HG03175 (cell line): ENCODE measurements around the gene HOXA10.

Experiments used
- ATAC-seq: cut with Tn5 transposase; IDR thresholded peaks from one replicate; pipeline ENCODE4 v1.9.1; 2021; ENCODE audit warnings: mild to moderate bottlenecking, moderate library complexity; ENCODE audit not compliant: unreplicated experiment

The HOXA10 gene

GRCh38 chr7:27203964-27204594, 30.0 kb upstream of the HOXA10 start:
- ATAC-seq, result no peak

GRCh38 chr7:27203365-27203953, 29.3 kb upstream of the HOXA10 start:
- ATAC-seq, result no peak

DNA sequence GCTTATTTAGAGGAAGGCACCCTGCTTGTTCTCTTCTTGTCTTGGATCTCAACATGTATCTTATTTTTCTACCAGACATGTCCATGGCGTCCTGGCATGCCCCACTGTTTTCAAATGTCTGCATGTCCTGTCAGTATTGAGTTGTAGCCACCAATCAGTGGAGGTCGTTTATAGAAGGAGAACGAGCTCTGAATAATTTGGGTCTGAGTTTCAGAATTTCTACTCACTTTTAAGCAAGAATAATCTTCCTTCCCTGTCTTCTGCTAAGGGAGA, 28.7 kb upstream of the HOXA10 start:
- no peak for ATAC-seq

- no peak for ATAC-seq
Observed at GRCh38 chr7:27202018-27202861, 28.1 kb upstream of the HOXA10 start.

DNA sequence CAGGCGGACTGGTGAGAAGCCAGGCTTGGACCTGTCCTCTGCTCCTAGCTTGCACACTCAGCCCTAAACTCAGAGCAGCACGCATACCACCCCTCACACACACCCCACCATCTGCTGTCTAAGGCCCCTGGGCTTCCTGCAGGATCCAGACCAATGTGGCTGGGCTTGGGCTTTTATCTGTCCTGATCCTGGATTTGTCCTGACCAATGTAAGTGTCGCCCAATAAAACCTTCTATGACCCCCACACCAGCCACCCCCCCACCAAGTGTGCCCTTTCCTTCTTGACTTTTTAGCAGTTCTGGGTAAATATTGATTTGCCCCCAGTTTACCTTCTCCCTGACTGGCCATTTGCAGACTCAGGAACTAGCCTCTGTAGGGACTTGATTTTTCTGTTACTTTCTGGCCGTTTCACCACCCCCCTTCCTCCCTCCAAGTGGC, 27.5 kb upstream of the HOXA10 start:
- no peak for ATAC-seq

DNA sequence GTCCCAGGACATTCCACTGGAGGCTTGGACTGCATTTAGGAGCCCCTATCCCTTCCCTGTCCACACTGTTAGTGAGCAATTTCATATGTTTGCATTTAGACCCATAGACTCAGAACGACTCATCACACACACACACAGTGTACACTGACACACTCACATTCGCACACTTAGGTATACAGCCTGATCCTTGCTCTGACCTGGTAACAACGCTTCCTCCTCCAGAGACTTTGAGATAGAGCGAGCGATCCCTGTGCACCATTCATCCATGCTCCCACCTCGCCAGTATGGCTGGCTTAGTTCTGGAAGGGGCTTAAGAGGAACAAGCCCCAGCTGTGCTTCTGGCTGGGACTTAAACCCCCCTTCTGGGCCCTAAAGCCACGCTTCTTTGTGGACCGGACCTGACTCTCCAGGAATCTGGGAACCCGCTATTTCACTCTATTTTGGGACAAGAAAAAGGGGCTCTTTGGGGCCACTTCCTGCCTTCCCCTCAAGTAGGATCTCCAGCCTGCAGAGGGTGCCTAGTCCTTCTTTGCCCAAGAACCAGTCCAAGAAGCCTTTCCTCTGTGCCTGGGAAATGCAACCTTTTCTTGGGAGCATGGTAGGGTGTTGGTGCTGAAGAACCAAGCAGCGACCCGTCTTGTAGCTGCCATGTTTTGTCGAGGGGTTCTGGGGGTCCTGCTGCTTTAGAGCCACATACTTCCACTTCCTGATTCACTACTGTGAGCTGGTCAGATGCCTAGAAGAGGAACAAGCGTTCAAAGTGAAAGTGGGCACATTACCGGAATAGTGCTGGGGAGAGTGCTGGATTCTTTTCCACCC, 26.9 kb upstream of the HOXA10 start:
- ATAC-seq, result no peak

GRCh38 chr7:27199849-27200760, 26.0 kb upstream of the HOXA10 start, which contains the start of gene HOXA13:
Gene HOXA13 (minus strand): TSS chr7:27200091. CDS start chr7:27200077, 14 bp downstream.
- ATAC-seq, result no peak

DNA sequence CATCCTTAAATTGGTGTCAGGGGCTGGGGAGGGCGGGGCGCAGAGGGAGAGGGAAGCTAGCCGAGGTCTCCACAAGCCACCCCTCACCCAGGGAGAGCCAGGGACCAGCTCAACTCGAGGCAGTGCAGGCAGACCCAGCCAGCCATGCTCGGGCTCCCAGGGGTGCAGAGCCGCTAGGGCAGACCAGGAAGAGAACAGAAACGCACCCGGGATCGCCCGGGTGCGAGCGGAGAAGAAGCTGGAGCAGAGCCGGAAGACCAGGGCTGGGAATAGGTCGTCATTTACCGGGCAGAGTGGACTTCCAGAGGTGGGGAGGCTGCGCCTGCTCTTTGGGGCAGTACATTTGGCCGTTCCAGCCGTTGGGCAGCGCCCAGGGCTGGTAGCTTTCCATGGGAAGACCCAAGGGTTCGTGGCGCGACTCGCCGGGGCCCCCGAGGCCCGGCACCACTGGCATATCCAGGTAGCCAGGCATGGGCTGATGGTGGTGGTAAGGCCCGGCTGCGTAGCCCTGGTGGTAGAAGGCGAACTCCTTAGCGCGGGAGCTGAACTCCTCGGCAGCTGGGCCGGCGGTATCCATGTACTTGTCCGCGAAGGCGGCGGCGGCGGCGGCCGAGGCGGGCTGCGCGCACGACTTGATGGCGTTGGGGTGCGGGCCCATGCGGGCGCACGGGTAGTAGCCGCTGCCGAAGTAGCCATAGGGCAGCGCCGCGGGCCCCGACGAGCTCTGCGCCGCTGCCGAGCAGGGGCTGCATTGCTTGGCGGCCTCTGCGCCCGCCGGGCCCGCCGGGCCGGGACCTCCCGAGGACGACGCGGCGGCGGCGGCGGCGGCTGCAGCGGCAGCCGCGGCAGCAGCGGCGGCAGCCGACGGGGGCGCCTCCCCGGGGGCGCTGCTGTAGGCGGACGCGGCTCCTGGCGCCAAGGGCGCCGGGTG, 25.0 kb upstream of the HOXA10 start:
- no peak for ATAC-seq

DNA sequence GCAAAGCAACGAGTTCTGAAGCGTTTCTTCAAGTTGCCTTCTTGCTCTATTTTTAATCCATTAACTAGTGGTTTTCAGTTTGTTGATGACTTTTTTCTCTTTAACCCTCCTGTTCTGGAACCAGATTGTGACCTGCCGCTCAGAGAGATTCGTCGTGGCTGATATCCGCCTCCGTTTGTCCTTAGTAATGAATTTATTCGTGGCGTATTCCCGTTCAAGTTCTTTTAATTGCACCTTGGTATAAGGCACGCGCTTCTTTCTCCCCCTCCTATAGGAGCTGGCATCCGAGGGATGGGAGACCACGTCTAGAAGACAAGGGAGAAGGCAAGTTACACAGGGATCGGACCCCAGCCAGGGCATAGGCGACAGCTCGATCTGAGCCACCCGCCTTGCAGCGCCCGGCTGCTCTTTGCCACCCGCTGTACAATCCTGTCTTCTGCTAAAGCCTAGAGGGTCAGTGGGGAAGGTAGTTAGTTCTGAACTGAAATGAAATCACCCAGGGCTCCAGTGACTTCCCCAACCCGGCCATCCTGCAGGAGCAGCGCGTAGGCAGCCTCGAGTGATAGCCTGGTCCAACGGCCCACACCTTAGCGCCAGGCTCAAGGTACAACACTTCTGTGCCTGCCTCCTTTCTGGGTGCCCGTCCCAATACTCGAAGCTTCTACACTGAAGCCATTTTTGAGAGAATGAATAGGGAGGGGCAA, 24.2 kb upstream of the HOXA10 start:
- no peak for ATAC-seq

- no peak for ATAC-seq
Observed at GRCh38 chr7:27197137-27198042, 23.3 kb upstream of the HOXA10 start.

- ATAC-seq, result no peak
Observed at GRCh38 chr7:27196287-27196767, 22.2 kb upstream of the HOXA10 start.

DNA sequence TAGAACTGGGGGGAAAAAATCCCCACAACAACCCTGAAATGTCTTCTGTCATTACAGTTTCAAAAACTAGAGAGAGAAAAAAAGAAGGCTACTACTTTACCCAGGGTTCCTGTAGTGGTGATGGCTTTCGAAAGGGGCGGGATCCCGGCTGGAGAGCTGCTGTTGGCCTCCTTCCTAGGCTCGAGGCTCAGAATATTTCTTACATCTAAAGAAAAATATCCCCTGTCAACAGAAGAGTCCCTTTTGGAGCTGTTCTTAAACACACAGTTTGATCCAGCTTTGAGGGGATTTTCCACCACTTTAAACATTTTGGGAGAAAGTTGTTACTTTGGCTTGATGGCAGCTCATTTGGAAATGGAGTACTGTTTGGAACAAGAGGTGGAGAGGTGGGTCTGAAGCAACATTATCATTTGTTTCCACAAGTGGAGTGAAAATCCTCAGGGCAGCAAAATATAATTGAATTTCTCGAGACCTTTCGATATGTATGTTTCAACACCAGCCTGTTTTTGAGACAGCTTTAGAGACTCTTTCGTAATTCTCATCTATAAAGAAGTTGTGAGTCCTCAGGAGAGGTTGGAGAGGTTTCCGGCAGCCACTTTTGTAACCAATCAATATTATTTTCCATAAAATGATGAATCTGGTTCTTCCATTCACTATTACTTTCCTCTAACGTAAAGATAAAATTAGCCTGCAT, 20.7 kb upstream of the HOXA10 start:
- no peak for ATAC-seq

DNA sequence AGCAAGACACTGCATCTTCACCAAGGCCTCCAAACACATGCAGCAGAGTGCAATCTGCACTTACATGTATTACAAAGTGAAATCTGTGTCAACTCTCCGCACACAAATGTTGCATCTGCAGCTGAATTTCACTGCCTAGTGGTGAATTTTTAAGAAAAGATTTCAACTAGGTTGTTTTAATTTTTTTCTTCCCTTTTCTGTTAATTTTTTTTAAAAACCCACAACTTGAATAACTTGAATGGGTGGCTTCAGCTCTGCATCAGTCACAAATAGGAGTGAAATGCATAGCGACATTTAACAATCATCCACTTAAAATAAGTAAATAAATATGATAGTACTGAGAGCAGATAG, 19.9 kb upstream of the HOXA10 start:
- ATAC-seq, result no peak

- no peak for ATAC-seq
Observed at GRCh38 chr7:27193335-27194001, 19.3 kb upstream of the HOXA10 start.

DNA sequence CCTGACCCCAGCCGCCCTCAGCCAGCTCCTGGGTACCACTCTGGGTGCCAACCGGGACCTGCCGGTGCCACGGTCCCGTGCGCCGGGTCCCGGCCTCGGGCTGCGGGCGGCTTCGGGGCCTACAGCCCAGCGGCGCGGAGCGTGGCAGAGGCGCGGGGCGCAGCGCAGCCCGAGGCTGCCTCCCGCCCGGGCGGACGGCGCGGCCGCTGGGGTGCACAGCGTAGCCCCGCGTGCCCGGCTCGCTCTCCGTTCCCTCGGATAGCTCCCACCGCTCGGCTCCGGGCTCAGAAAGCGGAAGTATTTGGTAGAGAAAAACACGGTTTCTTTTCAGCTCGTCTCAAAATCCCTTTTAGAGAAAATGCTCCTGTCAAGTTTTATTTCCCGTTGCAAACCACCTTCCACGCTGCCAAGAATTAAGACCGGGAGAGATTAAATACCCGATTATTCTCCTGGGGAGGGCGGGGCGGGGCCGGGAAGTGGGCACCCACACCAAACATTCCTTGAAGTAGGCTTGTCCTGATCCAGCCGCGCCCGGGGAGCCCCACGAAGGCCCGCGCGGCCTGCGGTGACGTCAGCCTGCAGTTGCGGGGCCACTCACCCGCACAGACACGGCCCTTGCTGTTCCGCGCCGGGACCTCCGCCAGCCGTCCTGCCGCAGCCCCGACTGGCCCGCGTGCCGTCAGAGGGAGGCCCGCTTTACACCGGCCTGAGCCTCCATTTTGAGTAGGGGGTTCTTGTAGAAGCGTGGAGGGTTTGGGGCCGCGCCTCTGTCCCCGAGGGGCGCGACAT, 18.6 kb upstream of the HOXA10 start:
- no peak for ATAC-seq
